Glomerular endothelial cell (primary cell): ENCODE measurements around the gene LYST. TPM values are rescaled to one million over a fixed set of nuclear protein-coding genes. Genes with fewer than 3 reads are reported as not detected.
"Not testable (repeated sequence)": the region's sequence is repeated elsewhere in the genome, so short reads cannot be mapped to it uniquely, and the experiment has no call there.

Source experiments
- DNase-seq: peaks from one replicate; pipeline ENCODE4 v3.0.0-alpha.2; 2011; ENCODE audit warnings: low read depth, low spot score; ENCODE audit errors: extremely low read depth
- total RNA-seq: library from RNA; depleted of rRNA; stranded (reverse); fragments of >200 nt; gene quantifications from 2 replicates; pipeline ENCODE4 v1.2.3, GENCODE V29; 2015

The LYST gene
- total RNA-seq: 16.3 and 17.0 TPM in 2 replicates

DNA sequence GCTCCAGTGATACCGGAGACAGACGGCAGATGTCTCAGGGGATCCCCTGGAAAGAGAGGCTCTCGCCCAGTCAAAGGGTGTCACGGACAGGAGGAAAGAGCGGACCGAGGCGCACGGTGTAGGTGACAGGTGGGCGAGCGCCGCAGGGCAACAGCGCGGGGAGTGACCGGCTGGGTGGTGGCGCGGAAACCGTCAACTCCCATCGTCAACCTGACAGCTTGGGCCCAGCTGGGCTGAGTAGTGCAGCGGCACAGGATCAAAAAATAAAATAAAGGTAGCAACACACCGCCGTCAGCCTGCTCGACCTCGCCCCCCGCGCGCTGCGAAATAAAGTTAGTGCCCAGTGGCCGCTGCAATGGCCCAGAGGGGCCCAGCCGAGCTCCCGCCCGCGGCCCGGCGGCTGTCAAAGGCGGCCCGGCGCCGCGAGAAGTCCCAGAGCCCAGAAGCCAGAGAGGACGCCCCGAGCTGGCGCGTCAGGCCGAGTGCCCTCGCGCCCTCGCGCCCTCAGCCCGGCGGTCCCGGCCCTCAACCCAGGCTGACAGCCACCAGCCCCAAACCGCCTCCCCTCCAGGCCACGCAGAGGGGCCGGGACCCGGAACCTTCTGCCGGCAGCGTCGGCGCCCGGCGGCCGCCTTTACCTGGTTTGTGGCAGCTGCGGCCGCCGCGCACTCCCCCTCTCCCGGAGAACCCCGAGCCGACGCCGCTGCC, at the start of gene LYST:
TSS of gene LYST (minus strand) at position 702 of the 708 bp plus-strand sequence. CDS start 36,489 bp downstream, outside the sequence.
- DNase-seq: no peak

DNA sequence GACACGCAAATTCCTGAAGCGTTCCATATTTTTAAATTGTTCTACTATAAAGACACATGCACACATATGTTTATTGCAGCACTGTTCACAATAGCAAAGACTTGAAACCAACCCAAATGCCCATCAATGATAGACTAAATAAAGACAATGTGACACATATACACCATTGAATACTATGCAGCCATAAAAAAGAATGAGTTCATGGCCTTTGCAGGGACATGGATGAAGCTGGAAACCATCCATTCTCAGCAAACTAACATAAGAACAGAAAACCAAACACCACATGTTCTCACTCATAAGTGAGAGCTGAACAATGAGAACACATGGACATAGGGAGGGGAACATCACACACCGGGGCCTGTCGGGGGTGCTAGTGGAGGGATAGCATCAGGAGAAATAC, 48.8 kb upstream of the LYST start:
- not testable (repeated sequence) for DNase-seq

DNA sequence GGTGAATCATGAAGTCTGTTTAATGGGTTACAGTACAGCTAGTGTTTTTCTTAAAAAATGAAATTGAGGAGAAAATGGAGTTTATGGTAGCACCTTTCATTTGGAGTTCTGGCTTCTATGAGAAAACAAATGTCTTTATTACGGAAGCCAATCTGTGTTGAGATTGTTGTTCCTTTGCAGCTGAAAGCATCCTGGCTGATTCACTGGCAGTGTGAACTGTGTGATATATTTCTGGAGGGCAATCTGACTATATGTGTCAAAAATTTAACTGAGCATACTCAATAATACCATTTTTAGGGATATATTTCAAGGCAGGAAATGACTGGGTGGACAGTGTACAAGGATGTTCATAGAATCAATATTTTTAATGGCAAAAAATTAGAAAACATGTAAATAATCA, 46.6 kb upstream of the LYST start:
- no peak for DNase-seq

DNA sequence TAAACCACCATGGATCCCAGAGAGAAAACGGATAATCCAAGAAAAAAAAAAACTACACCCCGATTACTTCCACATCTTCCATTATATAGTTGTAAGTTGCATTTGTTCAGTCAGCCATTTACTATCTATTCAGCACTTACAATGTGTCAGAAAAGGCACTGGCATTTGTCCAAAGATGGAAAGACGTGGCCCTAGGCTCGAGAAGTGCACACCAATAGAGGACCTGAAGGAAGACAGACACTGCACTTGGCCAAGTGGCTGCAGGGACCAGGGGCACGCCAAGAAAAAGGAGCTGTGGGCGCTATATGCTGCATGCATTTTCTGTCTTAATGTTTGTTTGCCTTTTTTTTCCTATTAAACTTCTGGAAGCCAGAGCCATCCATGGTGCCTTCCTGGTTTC, 45.2 kb upstream of the LYST start:
- DNase-seq: no peak

GRCh38 chr1:235911300-235911662, 44.6 kb upstream of the LYST start:
- DNase-seq: no peak

GRCh38 chr1:235910357-235911299, 43.9 kb upstream of the LYST start:
- DNase-seq: peak; percentile 44

DNA sequence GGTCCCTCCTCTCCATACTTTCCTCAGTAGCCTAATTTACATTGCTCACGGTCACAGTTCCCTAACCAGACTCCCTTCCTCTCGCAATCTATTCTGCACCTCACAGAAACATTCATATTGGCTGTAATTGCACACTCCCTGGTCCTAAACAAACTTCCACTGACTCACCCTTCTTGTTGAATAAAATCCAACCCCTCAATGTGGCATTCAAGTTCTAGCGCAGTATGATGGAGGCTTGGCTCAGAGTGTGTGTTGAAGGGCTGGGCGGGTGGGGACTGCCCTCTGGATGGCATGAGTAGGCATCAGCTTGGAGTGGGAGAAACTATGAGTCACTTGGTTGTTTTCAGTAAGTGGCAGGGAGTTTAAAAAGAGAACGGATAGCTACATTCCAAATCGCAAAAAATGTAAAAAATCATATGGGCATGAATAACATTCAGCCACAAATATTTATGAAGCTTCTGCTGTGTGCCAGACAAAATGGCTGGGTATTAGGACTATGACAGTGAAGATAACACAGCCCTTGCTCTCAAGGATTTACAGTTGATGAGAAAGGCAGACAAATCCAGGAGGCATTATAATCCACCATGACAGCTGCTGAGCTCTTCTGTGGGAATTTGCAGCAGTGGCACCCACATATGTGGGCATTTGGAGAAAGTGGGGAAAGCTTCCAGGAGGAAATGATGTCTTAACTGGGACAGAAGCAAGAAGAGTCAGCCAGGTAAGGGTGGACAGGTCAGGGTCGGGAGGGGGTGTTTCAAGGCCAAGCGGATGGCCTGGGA, 42.2 kb upstream of the LYST start:
- DNase-seq: peak; percentile 31

DNA sequence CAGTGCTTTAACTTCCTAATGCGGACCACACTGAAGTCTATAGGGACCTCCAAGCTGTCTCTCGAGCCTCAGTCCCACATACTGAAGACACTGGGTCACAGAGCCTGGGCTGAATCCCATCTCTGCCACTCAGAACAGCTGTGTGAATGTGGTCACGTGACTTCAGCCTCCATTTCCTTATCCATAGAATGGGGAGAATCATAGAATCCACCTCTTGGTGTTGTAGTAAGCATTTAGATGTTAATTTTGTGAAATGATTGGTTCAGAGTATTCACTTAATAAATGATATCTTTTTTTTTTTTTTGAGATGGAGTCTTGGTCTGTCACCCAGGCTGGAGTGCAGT, 41.2 kb upstream of the LYST start:
- no peak for DNase-seq

- DNase-seq: no peak
Observed at GRCh38 chr1:235907187-235907896, 40.6 kb upstream of the LYST start.

DNA sequence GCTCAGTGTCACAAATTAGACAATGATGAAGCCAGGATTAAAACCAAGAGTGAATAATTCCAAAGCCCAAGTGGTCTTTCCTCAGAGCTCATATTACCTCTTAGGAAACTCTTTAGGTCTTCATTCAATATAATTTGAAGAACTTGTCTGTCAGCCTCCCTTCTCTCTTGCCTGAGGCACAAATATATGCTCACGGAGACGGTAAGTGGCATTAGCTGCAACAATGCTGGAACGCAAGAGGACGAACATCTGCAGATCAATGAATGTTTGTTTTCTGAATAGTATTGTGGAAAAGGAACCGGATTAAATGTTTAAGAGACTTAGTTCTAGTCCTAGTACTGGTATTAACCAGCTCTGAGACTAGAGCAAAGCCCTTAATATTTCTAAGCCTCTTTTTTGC, 39.7 kb upstream of the LYST start:
- DNase-seq: no peak

DNA sequence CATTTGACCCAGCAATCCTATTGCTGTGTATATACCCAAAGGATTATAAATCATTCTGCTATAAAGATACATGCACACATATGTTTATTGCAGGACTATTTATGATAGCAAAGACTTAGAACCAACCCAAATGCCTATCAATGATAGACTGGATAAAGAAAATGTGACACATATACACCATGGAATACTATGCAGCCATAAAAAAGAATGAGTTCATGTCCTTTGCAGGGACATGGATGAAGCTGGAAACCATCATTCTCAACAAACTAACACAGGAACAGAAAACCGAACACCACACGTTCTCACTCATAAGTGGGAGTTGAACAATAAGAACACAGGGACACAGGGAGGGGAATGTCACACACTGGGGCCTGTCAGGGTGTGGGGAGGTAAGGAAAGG, 37.1 kb upstream of the LYST start:
- DNase-seq: not testable (repeated sequence)

- no peak for DNase-seq
Observed at GRCh38 chr1:235902677-235903542, 36.2 kb upstream of the LYST start.

GRCh38 chr1:235901461-235901860, 34.8 kb upstream of the LYST start:
- no peak for DNase-seq

DNA sequence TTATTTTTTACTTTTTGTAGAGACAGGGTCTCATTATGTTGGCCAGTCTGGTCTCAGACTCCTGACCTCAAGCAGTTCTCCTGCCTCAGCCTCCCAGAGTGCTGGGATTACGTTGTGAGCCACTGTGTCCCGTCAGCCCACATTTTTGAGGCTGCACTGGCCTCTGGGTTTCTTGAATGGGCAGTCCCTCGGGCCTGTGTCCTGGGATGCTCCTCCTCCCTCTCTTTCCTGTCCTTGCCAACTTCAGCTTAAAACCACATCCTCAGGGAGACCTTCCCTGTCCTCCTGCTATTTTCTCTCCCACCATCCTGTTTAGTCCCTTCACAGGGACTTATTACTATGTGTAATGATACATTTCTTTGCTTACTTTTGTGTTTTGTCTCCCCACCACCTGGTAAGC, 31.4 kb upstream of the LYST start:
- DNase-seq: no peak

- DNase-seq: no peak
Observed at GRCh38 chr1:235893840-235894239, 27.1 kb upstream of the LYST start.

- no peak for DNase-seq
Observed at GRCh38 chr1:235892734-235893413, 26.2 kb upstream of the LYST start.

GRCh38 chr1:235892202-235892601, 25.5 kb upstream of the LYST start:
- DNase-seq: no peak

- no peak for DNase-seq
Observed at GRCh38 chr1:235888119-235888643, 21.5 kb upstream of the LYST start.

- no peak for DNase-seq
Observed at GRCh38 chr1:235887676-235888075, 21.0 kb upstream of the LYST start.
